ENCODE measurements around the gene CLCA1. TPM values are rescaled to one million over a fixed set of nuclear protein-coding genes. Genes with fewer than 3 reads are reported as not detected.
A peak's percentile ranks its signal among the peaks of the same experiment; 100 is the strongest.

Gene CLCA1
- total and polyA plus RNA-seq, 2 experiments from 2014 or later, result not detected

DNA sequence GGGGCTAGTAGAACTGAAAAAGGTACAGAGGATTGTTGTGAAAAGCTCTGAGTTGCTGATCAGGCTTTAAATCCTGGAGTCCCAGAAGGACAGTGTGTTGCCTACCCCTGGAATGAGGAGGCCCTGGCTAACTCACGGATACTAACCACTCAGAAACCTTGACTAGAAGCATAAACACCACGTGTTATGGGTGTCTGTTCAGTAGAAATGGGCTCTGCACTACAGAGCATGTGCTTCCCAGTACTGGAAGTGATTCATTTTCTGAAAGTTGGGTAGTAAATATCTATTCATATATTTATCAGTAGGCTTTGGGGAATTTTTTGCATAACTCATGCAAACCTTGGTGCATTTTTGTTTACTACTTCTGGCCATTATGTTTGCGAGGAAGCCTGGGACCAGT, 15.1 kb upstream of the CLCA1 start:
- no peaks in the 10 kb centered on the region for H4K20me1 ChIP-seq (replicated peaks; ENCODE audit: insufficient read depth)
- peak; percentile 42; the same call in 2 of the 3 replicates for ATAC-seq

More for the DNA sequence above, 15.1 kb upstream of the CLCA1 start:
- TF ChIP-seq, protein P1, sequence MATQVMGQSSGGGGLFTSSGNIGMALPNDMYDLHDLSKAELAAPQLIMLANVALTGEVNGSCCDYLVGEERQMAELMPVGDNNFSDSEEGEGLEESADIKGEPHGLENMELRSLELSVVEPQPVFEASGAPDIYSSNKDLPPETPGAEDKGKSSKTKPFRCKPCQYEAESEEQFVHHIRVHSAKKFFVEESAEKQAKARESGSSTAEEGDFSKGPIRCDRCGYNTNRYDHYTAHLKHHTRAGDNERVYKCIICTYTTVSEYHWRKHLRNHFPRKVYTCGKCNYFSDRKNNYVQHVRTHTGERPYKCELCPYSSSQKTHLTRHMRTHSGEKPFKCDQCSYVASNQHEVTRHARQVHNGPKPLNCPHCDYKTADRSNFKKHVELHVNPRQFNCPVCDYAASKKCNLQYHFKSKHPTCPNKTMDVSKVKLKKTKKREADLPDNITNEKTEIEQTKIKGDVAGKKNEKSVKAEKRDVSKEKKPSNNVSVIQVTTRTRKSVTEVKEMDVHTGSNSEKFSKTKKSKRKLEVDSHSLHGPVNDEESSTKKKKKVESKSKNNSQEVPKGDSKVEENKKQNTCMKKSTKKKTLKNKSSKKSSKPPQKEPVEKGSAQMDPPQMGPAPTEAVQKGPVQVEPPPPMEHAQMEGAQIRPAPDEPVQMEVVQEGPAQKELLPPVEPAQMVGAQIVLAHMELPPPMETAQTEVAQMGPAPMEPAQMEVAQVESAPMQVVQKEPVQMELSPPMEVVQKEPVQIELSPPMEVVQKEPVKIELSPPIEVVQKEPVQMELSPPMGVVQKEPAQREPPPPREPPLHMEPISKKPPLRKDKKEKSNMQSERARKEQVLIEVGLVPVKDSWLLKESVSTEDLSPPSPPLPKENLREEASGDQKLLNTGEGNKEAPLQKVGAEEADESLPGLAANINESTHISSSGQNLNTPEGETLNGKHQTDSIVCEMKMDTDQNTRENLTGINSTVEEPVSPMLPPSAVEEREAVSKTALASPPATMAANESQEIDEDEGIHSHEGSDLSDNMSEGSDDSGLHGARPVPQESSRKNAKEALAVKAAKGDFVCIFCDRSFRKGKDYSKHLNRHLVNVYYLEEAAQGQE (IDR thresholded peaks at IDR 0.05; ENCODE audit: unreplicated experiment), result no peak
- TF ChIP-seq NANOG (IDR thresholded peaks at IDR 0.05; ENCODE audit: borderline replicate concordance) (no peak), EZH2phosphoT487 (IDR thresholded peaks at IDR 0.05; ENCODE audit: unreplicated experiment) (no peak), CREB1 (CRISPR knock-in tag; IDR thresholded peaks at IDR 0.05; ENCODE audit: low read depth) (no peak), ZNF331 (CRISPR knock-in tag; IDR thresholded peaks at IDR 0.05; ENCODE audit: low read depth) (no peak), STAT1 (IDR thresholded peaks at IDR 0.05; ENCODE audit: unreplicated experiment) (no peak), EZH2 (IDR thresholded peaks at IDR 0.05; ENCODE audit: low read depth, unreplicated experiment) (no peak), ZNF114 (CRISPR knock-in tag; IDR thresholded peaks at IDR 0.05) (no peak), POLR2AphosphoS5 (IDR thresholded peaks at IDR 0.05; ENCODE audit: low read depth) (no peak), CTCF (conservative IDR thresholded peaks at IDR 0.05; ENCODE audit: low read depth in 2 of 2) (no peak), ZNF462 (CRISPR knock-in tag; IDR thresholded peaks at IDR 0.05) (no peak), ETS1 (IDR thresholded peaks at IDR 0.05) (no peak)
- Mint-ChIP-seq H3K27ac (no peak overlapping the region), H3K4me3 (no peak overlapping the region), H3K9me3 (no peaks in the 10 kb centered on the region), H3K4me1 (peaks cover 10% of the 10 kb centered on the region; the same call in 2 of the 3 replicates), H3K27me3 (ENCODE audit: insufficient read depth, low read depth, poor library complexity) (peaks cover 1% of the 10 kb centered on the region), H3K36me3 (ENCODE audit: low read depth) (no peaks in the 10 kb centered on the region)
- H3K9me2 ChIP-seq (ENCODE audit: insufficient read depth), result no peaks in the 10 kb centered on the region; the same call in 1 of the 2 replicates
- H2AFZ ChIP-seq, result peak overlapping the region; percentile 67
- 0 out of 2 replicates have a peak overlapping the region, but pooled peaks have one; percentile 9 for H3K4me2 ChIP-seq
- no peak overlapping the region for H3K27ac ChIP-seq (ENCODE audit: low read depth)
- no peaks in the 10 kb centered on the region for H3K79me2 ChIP-seq (replicated peaks; ENCODE audit: insufficient read depth)
- no peak for DNase-seq (ENCODE audit: low spot score)
- no peaks in the 10 kb centered on the region for H3K27me3 ChIP-seq (ENCODE audit: insufficient read depth)
- H3F3A ChIP-seq (replicated peaks; ENCODE audit: low read depth), result no peaks in the 10 kb centered on the region
- H3K4me1 ChIP-seq (ENCODE audit: insufficient read depth), result peaks cover 5% of the 10 kb centered on the region; the same call in 1 of the 2 replicates
- H3K4me3 ChIP-seq, result no peak overlapping the region
- H3K36me3 ChIP-seq (ENCODE audit: insufficient read depth), result no peaks in the 10 kb centered on the region
